Neuronal stem cell (in vitro differentiated cells): ENCODE data around the gene NRDE2.

Experiments used
- DNase-seq: peaks from one replicate; pipeline ENCODE4 v3.0.0-alpha.2; 2013; ENCODE audit warnings: low spot score
- H2AFZ ChIP-seq: one replicate; pipeline ENCODE4 v1.6.1; 2013; ENCODE audit warnings: mild to moderate bottlenecking, low read length, inconsistent platforms
- H2AK5ac ChIP-seq: 2 replicates; pipeline ENCODE4 v1.6.1; 2013; ENCODE audit warnings: low read depth, mild to moderate bottlenecking, inconsistent platforms, low read length, moderate library complexity, mixed read lengths
- H2BK120ac ChIP-seq: 2 replicates; pipeline ENCODE4 v1.6.1; 2013; ENCODE audit warnings: low read depth, mild to moderate bottlenecking, inconsistent platforms, low read length, moderate library complexity, mixed read lengths
- H2BK12ac ChIP-seq: one replicate; pipeline ENCODE4 v1.6.1; 2013; ENCODE audit warnings: low read length, inconsistent platforms
- H2BK15ac ChIP-seq: 2 replicates; pipeline ENCODE4 v1.6.1; 2013; ENCODE audit warnings: mild to moderate bottlenecking, low read length, inconsistent platforms, mixed read lengths
- H2BK5ac ChIP-seq: one replicate; pipeline ENCODE4 v1.6.1; 2013; ENCODE audit warnings: inconsistent platforms, mild to moderate bottlenecking, low read length, moderate library complexity
- H3K14ac ChIP-seq: one replicate; pipeline ENCODE4 v1.6.1; 2013; ENCODE audit warnings: low read length, inconsistent platforms
- H3K18ac ChIP-seq: 2 replicates; pipeline ENCODE4 v1.6.1; 2013; ENCODE audit warnings: low read length, inconsistent platforms
- H3K23ac ChIP-seq: 2 replicates; pipeline ENCODE4 v1.6.1; 2013; ENCODE audit warnings: low read depth, mild to moderate bottlenecking, mixed read lengths, low read length, inconsistent platforms; ENCODE audit not compliant: poor library complexity
- H3K27ac ChIP-seq: replicated peaks from 3 replicates; pipeline ENCODE4 v1.5.1; 2013; ENCODE audit warnings: low read length, inconsistent platforms
- H3K27me3 ChIP-seq, 3 experiments: 2 replicates each; pipeline ENCODE4 v1.6.1; 2013; ENCODE audit warnings: low read length in 3 of 3, mild to moderate bottlenecking in 2 of 3, inconsistent platforms in 1 of 3, low read depth in 1 of 3, mixed read lengths in 1 of 3, moderate library complexity in 1 of 3; ENCODE audit not compliant: control insufficient read depth in 3 of 3, insufficient read depth in 3 of 3
- H3K36me3 ChIP-seq, 2 donors: replicated peaks in 1 of 2; 2 replicates each; pipeline ENCODE4 v1.6.1; 2013; ENCODE audit warnings: low read length in 2 of 2; ENCODE audit not compliant: control insufficient read depth in 2 of 2, insufficient read depth in 2 of 2
- H3K4ac ChIP-seq: 2 replicates; pipeline ENCODE4 v1.6.1; 2013; ENCODE audit warnings: inconsistent platforms, mild to moderate bottlenecking, low read length, moderate library complexity
- H3K4me1 ChIP-seq, 2 donors: 1 replicate in 1 of 2; 2 replicates in 1 of 2; pipeline ENCODE4 v1.6.1; 2013; ENCODE audit warnings: low read length in 2 of 2, low read depth in 1 of 2; ENCODE audit not compliant: control insufficient read depth in 2 of 2, insufficient read depth in 1 of 2
- H3K4me2 ChIP-seq: one replicate; pipeline ENCODE4 v1.6.1; 2013; ENCODE audit warnings: mild to moderate bottlenecking, low read length, inconsistent platforms; ENCODE audit not compliant: insufficient read depth, poor library complexity, severe bottlenecking
- H3K4me3 ChIP-seq, 2 donors: 2 replicates each; pipeline ENCODE4 v1.5.1; 2013; ENCODE audit warnings: low read length in 2 of 2, mild to moderate bottlenecking in 2 of 2, inconsistent platforms in 1 of 2, moderate library complexity in 1 of 2
- H3K79me1 ChIP-seq: one replicate; pipeline ENCODE4 v1.6.1; 2013; ENCODE audit warnings: low read depth, mild to moderate bottlenecking, inconsistent platforms, low read length, moderate library complexity
- H3K9ac ChIP-seq: one replicate; pipeline ENCODE4 v1.6.1; 2013; ENCODE audit warnings: mild to moderate bottlenecking, low read depth, low read length, inconsistent platforms; ENCODE audit not compliant: poor library complexity
- H3K9me3 ChIP-seq, 2 donors: replicated peaks in 1 of 2; 2 replicates each; pipeline versions ENCODE3 to v1.6.1; 2013; ENCODE audit warnings: low read length in 2 of 2, mild to moderate bottlenecking in 2 of 2, inconsistent platforms in 1 of 2, low read depth in 1 of 2, mixed read lengths in 1 of 2, moderate library complexity in 1 of 2; ENCODE audit not compliant: control insufficient read depth in 2 of 2, insufficient read depth in 1 of 2
- H4K8ac ChIP-seq: one replicate; pipeline ENCODE4 v1.6.1; 2013; ENCODE audit warnings: low read depth, mild to moderate bottlenecking, inconsistent platforms, low read length, moderate library complexity
- H4K91ac ChIP-seq: one replicate; pipeline ENCODE4 v1.6.1; 2013; ENCODE audit warnings: low read length, low read depth, mild to moderate bottlenecking, inconsistent platforms; ENCODE audit not compliant: poor library complexity
- WGBS, 2 donors: extraction: QIAGEN DNeasy Blood & Tissue Kit; methylation state at CpG; one replicate each; pipeline ENCODE4 v1.1.7; 2013; ENCODE audit warnings: missing lambda C conversion rate in 2 of 2, mixed read lengths in 1 of 2; ENCODE audit not compliant: insufficient read length in 2 of 2, insufficient replicate concordance in 1 of 2; ENCODE audit errors: extremely low coverage in 2 of 2; 5-methylcytosine and 5-hydroxymethylcytosine counted together

NRDE2 gene

DNA sequence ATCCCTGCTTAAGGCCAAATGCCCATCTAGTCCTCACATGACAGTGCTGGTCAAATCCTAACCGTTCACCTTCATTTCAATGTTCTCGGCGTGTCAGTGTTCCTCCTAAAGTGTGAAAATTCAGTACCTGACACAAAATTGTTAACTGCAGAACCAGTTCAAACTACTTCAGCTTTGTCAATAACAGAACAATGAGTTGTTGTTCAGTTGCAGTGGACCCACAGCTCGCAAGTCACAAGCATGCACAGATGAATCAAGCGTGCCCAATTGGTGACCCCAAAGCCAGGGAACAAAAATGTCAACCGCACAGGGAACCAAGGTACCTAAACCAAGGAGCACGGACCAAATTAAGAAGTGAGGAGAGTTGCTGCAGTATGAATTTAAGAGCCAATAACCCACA lies 23.2 kb downstream of the NRDE2 start:
- Histone ChIP-seq H3K18ac (no peak overlapping the region), H3K9me3 (no peaks in the 10 kb centered on the region), H2BK12ac (no peak overlapping the region), H2AK5ac (no peak overlapping the region), H3K9ac (no peak overlapping the region), H2BK15ac (no peak overlapping the region), H3K27me3 (no peaks in the 10 kb centered on the region), H3K79me1 (no peaks in the 10 kb centered on the region), H3K27ac (no peak overlapping the region), H3K4me2 (no peak overlapping the region), H4K8ac (no peak overlapping the region), H3K4me3 (no peak overlapping the region), H3K14ac (no peak overlapping the region), H3K4me1 (no peaks in the 10 kb centered on the region), H2BK120ac (no peak overlapping the region), H3K36me3 (peaks cover 21 to 80% of the 10 kb centered on the region in 2 donors), H3K23ac (no peak overlapping the region), H4K91ac (no peak overlapping the region), H2AFZ (no peak overlapping the region), H2BK5ac (no peak overlapping the region), H3K4ac (no peak overlapping the region)
- no CpG with 5 or more reads among the region's 7 CpGs for WGBS, 2 donors
- DNase-seq = no peak

DNA sequence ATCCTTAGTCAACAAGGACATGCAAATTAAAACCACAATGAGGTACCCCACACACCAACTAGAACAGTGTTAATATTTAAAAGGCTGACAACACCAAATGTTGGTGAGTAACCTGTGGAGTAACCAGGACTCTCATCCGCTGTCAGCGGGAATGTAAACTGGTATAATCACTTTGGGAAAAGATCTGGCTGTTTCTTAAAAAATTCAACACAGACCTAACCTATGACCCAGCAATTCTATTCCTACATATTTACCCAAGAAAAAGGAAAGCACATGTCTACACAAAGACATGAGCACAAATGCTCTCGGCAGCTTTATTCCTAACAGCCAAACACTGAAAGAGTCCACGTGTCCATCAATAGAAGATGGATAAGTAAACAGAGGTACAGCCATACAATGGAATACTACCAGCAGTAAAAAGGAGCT lies 26.6 kb downstream of the NRDE2 start:
- H3K36me3 ChIP-seq = peaks cover 26 to 80% of the 10 kb centered on the region in 2 donors
- H3K4me1 ChIP-seq = no peaks in the 10 kb centered on the region
- no peaks in the 10 kb centered on the region for H3K27me3 ChIP-seq
- H4K91ac ChIP-seq = no peak overlapping the region
- no peak overlapping the region for H2BK120ac ChIP-seq
- H3K4ac ChIP-seq = no peak overlapping the region
- H3K79me1 ChIP-seq = no peaks in the 10 kb centered on the region
- H2AK5ac ChIP-seq = no peak overlapping the region
- no peak overlapping the region for H3K18ac ChIP-seq
- no peak overlapping the region for H3K23ac ChIP-seq
- H2BK12ac ChIP-seq = no peak overlapping the region
- no peak overlapping the region for H3K4me3 ChIP-seq
- H2AFZ ChIP-seq = no peak overlapping the region
- no peak overlapping the region for H3K4me2 ChIP-seq
- no peak overlapping the region for H2BK5ac ChIP-seq
- no peaks in the 10 kb centered on the region for H3K9me3 ChIP-seq
- H3K14ac ChIP-seq = no peak overlapping the region
- no CpG with 5 or more reads among the region's 4 CpGs for WGBS, 2 donors
- no peak overlapping the region for H3K27ac ChIP-seq
- no peak overlapping the region for H3K9ac ChIP-seq
- no peak for DNase-seq
- no peak overlapping the region for H2BK15ac ChIP-seq
- no peak overlapping the region for H4K8ac ChIP-seq

DNA sequence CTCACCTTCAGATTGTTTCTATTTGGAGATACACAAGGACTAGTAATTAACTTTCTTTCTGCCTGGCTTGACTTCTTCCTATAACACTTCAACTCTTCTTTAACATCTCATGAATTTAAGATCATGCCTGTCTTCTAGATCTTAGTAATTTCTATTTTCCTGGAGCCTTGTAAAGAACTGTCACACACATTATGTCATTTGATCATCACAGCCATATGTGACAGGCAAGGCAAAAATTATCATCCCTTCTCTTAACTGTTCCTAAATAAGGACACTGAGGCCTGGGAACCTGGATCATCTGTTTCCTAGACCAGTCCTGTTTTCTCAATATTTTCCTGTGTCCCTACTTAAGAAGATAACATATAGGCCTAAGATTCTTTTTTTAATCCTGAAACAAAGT lies 27.2 kb downstream of the NRDE2 start:
- Histone ChIP-seq H2BK120ac (no peak overlapping the region), H2AK5ac (no peak overlapping the region), H2BK12ac (no peak overlapping the region), H3K4me2 (no peak overlapping the region), H4K91ac (no peak overlapping the region), H3K4ac (no peak overlapping the region), H4K8ac (no peak overlapping the region), H3K9me3 (no peaks in the 10 kb centered on the region), H3K23ac (no peak overlapping the region), H3K18ac (no peak overlapping the region), H2BK15ac (no peak overlapping the region), H3K27me3 (no peaks in the 10 kb centered on the region), H3K79me1 (no peaks in the 10 kb centered on the region), H2AFZ (no peak overlapping the region), H3K4me3 (no peak overlapping the region), H3K9ac (no peak overlapping the region), H3K14ac (no peak overlapping the region), H3K36me3 (peaks cover 25 to 80% of the 10 kb centered on the region in 2 donors), H3K4me1 (no peaks in the 10 kb centered on the region), H3K27ac (no peak overlapping the region), H2BK5ac (no peak overlapping the region)
- DNase-seq = no peak

DNA sequence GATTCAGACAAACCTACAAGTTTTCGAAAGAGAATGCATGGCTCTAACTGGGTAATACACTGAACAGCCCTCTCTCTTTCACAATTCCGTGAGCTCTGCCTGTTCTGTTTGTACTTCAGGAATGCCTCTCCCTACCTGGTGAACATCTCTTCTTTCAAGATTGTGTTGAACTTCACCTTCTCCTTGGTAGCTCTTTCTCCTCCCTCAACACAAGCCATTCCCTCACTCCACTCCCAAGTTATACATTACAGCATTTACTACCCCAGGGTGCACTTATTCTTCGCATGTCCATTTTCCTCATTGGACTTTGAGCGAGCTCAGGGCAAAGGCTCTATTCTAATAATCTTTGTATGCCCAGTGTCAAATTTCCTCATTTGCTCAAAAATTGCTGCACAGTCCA lies 28.3 kb downstream of the NRDE2 start:
- H3K9ac ChIP-seq = no peak overlapping the region
- WGBS, 2 donors = no CpG with 5 or more reads among the region's 4 CpGs
- no peak overlapping the region for H2BK15ac ChIP-seq
- H2AK5ac ChIP-seq = no peak overlapping the region
- H2BK120ac ChIP-seq = no peak overlapping the region
- no peaks in the 10 kb centered on the region for H3K27me3 ChIP-seq
- H3K23ac ChIP-seq = no peak overlapping the region
- H3K4ac ChIP-seq = no peak overlapping the region
- no peak overlapping the region for H3K27ac ChIP-seq
- H3K4me3 ChIP-seq = no peak overlapping the region
- DNase-seq = no peak
- H2BK12ac ChIP-seq = no peak overlapping the region
- no peak overlapping the region for H4K91ac ChIP-seq
- H3K36me3 ChIP-seq = peaks cover 20 to 82% of the 10 kb centered on the region in 2 donors
- no peaks in the 10 kb centered on the region for H3K9me3 ChIP-seq
- H2BK5ac ChIP-seq = no peak overlapping the region
- H3K14ac ChIP-seq = no peak overlapping the region
- no peaks in the 10 kb centered on the region for H3K79me1 ChIP-seq
- no peak overlapping the region for H3K4me2 ChIP-seq
- no peak overlapping the region for H4K8ac ChIP-seq
- no peak overlapping the region for H2AFZ ChIP-seq
- no peak overlapping the region for H3K18ac ChIP-seq
- no peaks in the 10 kb centered on the region for H3K4me1 ChIP-seq
